BJ (cell line): ENCODE data around the gene NTNG1. TPM values are rescaled to one million over a fixed set of nuclear protein-coding genes. Genes with fewer than 3 reads are reported as not detected.
"Not testable (repeated sequence)": the region's sequence is repeated elsewhere in the genome, so short reads cannot be mapped to it uniquely, and the experiment has no call there.

Experiments
- CTCF ChIA-PET: fragments of 350-600 bp; formaldehyde crosslinking; extraction: SDS; loops from one replicate; lab custom pipeline; 2021; ENCODE audit warnings: antibody characterized with exemption, inconsistent platforms; lab: Yijun Ruan, JAX
- POLR2A ChIA-PET: fragments of 300-600 bp; sonication (Branson Sonifier 250); formaldehyde crosslinking; extraction: SDS; loops from one replicate; lab custom pipeline; 2021; ENCODE audit warnings: antibody characterized with exemption; lab: Charles Lee
- DNase-seq: peaks from one replicate; pipeline ENCODE4 v3.0.0-alpha.2; 2011; ENCODE audit warnings: low read depth
- H3K27me3 ChIP-seq: 2 replicates; pipeline ENCODE4 v1.6.0; 2011; ENCODE audit warnings: low read length; ENCODE audit not compliant: control insufficient read depth, insufficient read depth
- H3K36me3 ChIP-seq: 2 replicates; pipeline ENCODE4 v1.5.1; 2011; ENCODE audit warnings: low read length; ENCODE audit not compliant: control insufficient read depth, insufficient read depth
- H3K4me3 ChIP-seq: 2 replicates; pipeline ENCODE4 v1.5.1; 2011; ENCODE audit warnings: low read depth, mild to moderate bottlenecking, control low read depth, low read length
- polyA minus RNA-seq: library from RNA; depleted of rRNA, polyadenylated mRNA; stranded (reverse); fragments of >200 nt; gene quantifications from 2 replicates; pipeline ENCODE4 v1.2.3, GENCODE V29; 2011; rRNA and poly(A)+ RNA removed
- polyA plus RNA-seq: library from polyadenylated mRNA; depleted of rRNA; stranded (reverse); fragments of >200 nt; gene quantifications from 2 replicates; pipeline ENCODE4 v1.2.3, GENCODE V29; 2011; rRNA removed
- TF ChIP-seq, protein P1 (sequence below): IDR thresholded peaks from 2 replicates; pipeline ENCODE4 v1.5.1; 2011; ENCODE audit warnings: low read depth, mild to moderate bottlenecking, control low read depth, inconsistent platforms, low read length, moderate library complexity; ENCODE audit not compliant: insufficient read depth

NTNG1 gene
- polyA plus RNA-seq, result 3.3 and 4.6 TPM in 2 replicates
- polyA minus RNA-seq, result 2.7 and 3.3 TPM in 2 replicates

DNA sequence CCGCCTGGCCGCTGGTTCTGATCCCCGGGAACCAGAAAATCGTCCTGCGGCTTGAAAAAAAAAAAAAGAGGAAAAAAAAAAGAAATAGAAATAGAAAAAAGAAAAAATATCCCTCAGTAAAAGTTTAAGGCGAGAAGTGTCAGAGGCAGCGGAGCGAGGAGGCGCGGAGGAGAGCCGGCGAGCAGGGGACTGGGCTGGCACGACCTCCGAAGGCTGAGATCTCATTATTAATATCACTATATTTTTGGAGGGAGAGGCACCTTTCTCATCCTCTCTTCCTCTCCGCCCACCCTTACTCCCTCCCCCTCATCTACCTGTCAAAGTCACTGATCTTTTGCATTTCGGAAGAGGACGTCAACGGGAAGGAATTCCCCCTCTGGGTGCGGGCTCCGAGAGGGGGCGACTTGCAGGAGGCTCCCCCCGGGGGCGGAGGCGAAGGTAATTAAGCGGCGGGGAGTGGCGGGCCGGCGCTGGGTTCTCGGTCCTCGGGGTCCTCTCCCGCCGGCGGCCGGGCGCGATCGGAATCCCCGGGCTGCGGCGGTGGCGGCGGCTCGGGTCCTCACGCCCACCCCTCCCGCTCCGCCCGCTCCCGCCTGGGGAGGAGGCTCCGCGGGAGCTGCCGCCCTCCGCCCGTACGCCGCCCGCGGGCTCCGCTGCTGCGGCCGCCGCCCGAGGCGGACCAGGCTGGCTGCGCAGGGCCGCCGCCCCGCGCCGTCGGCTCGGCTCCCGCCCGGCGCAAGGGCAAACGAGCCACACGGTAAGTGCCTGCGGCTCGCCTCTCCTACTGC, at the start of gene NTNG1:
Gene NTNG1 (plus strand): TSS at position 337 of the 788 bp plus-strand sequence.
- Histone ChIP-seq H3K27me3 (no peaks in the 10 kb centered on the region), H3K36me3 (no peaks in the 10 kb centered on the region), H3K4me3 (peak within 1 kb of the TSS; percentile 51)
- DNase-seq, result no peak
- TF ChIP-seq, protein P1, sequence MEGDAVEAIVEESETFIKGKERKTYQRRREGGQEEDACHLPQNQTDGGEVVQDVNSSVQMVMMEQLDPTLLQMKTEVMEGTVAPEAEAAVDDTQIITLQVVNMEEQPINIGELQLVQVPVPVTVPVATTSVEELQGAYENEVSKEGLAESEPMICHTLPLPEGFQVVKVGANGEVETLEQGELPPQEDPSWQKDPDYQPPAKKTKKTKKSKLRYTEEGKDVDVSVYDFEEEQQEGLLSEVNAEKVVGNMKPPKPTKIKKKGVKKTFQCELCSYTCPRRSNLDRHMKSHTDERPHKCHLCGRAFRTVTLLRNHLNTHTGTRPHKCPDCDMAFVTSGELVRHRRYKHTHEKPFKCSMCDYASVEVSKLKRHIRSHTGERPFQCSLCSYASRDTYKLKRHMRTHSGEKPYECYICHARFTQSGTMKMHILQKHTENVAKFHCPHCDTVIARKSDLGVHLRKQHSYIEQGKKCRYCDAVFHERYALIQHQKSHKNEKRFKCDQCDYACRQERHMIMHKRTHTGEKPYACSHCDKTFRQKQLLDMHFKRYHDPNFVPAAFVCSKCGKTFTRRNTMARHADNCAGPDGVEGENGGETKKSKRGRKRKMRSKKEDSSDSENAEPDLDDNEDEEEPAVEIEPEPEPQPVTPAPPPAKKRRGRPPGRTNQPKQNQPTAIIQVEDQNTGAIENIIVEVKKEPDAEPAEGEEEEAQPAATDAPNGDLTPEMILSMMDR, result no peak
- ChIA-PET CTCF (interaction anchor here (0.5 to 1.6 kb wide), 5 partner anchors 10 to 427 kb away, joined by 3 to 5 read pairs (median 3); no protein-coding TSS in a partner anchor), POLR2A (interaction anchor here (0.5 kb wide), 1 partner anchor 1096 kb away, joined by 29 read pairs; no protein-coding TSS in a partner anchor)

DNA sequence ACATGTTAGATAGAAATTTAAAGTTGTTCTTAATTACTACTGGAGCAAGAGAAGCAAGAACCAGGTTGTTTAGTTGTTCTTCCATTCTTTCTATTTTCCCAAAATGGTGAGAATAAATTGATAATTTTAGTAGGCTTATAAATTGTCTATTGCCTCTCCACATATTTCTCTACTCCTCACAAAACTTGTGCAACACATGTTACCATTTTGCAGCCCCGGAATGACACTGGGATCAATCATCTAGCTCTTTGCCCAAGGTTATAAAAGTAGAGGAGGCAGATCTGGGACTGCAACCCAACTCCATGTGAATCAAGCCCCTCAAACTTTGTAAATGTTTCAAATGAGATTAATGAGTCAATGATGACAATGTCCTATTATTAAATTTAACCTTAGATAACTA, 49.4 kb upstream of the NTNG1 start:
- no peaks in the 10 kb centered on the region for H3K27me3 ChIP-seq
- no peak overlapping the region for H3K4me3 ChIP-seq
- H3K36me3 ChIP-seq, result no peaks in the 10 kb centered on the region
- TF ChIP-seq, protein P1, result no peak
- no peak for DNase-seq
- CTCF ChIA-PET, result no interaction called here
- POLR2A ChIA-PET, result no interaction called here

GRCh38 chr1:107093395-107093794, 47.4 kb upstream of the NTNG1 start:
- H3K27me3 ChIP-seq, DNase-seq, POLR2A ChIA-PET, CTCF ChIA-PET, H3K36me3 ChIP-seq, H3K4me3 ChIP-seq: not testable (repeated sequence)

GRCh38 chr1:107095647-107096046, 45.2 kb upstream of the NTNG1 start:
- Histone ChIP-seq H3K36me3 (no peaks in the 10 kb centered on the region), H3K4me3 (no peak overlapping the region), H3K27me3 (no peaks in the 10 kb centered on the region)
- ChIA-PET CTCF (no interaction called here), POLR2A (no interaction called here)
- TF ChIP-seq, protein P1, result no peak
- DNase-seq, result no peak

GRCh38 chr1:107096690-107097089, 44.1 kb upstream of the NTNG1 start:
- no peaks in the 10 kb centered on the region for H3K27me3 ChIP-seq
- H3K36me3 ChIP-seq, result no peaks in the 10 kb centered on the region
- H3K4me3 ChIP-seq, result no peak overlapping the region
- CTCF ChIA-PET, result no interaction called here
- TF ChIP-seq, protein P1, result no peak
- DNase-seq, result no peak
- POLR2A ChIA-PET, result no interaction called here
